Endothelial cell (in vitro differentiated cells): ENCODE measurements around the gene TMEM39B. TPM values are rescaled to one million over a fixed set of nuclear protein-coding genes. Genes with fewer than 3 reads are reported as not detected.

ENCODE experiments used
- DNase-seq: peaks from one replicate; pipeline ENCODE4 v3.0.0; 2021; ENCODE audit warnings: low spot score
- H3K27ac Mint-ChIP-seq: one replicate; pipeline ENCODE4 v1.8.0; 2021; ENCODE audit warnings: mixed read lengths, inconsistent platforms; ENCODE audit not compliant: unreplicated experiment
- H3K27me3 Mint-ChIP-seq: one replicate; pipeline ENCODE4 v1.8.0; 2021; ENCODE audit warnings: mild to moderate bottlenecking, moderate library complexity, mixed read lengths, inconsistent platforms; ENCODE audit not compliant: unreplicated experiment
- H3K36me3 Mint-ChIP-seq: one replicate; pipeline ENCODE4 v1.8.0; 2021; ENCODE audit warnings: mild to moderate bottlenecking, low read depth, mixed read lengths, inconsistent platforms; ENCODE audit not compliant: unreplicated experiment
- H3K4me1 Mint-ChIP-seq: one replicate; pipeline ENCODE4 v1.8.0; 2021; ENCODE audit warnings: mild to moderate bottlenecking, mixed read lengths, inconsistent platforms; ENCODE audit not compliant: unreplicated experiment
- H3K4me3 Mint-ChIP-seq: one replicate; pipeline ENCODE4 v1.8.0; 2021; ENCODE audit warnings: mild to moderate bottlenecking, mixed read lengths, inconsistent platforms; ENCODE audit not compliant: unreplicated experiment
- H3K9me3 Mint-ChIP-seq: one replicate; pipeline ENCODE4 v1.8.0; 2021; ENCODE audit warnings: mixed read lengths, inconsistent platforms; ENCODE audit not compliant: unreplicated experiment
- CTCF ChIP-seq: fragments of 200-600 bp; sonication (generic); IDR thresholded peaks from one replicate; pipeline ENCODE4 v1.5.0; 2021; ENCODE audit warnings: antibody characterized with exemption; ENCODE audit not compliant: unreplicated experiment
- microRNA-seq: library from miRNA; unstranded; fragments of <30 nt; microRNA quantifications from one replicate; pipeline ENCODE4, GENCODE V29; 2020; ENCODE audit not compliant: unreplicated experiment
- total RNA-seq: library from RNA; stranded (reverse); fragmentation: NEBNext Ultra II Directional; extraction: Animal tissue kit (Norgen Biotek cat#: 25700); gene quantifications from one replicate; pipeline ENCODE4 v1.2.1, GENCODE V29; 2021; ENCODE audit not compliant: unreplicated experiment

Gene TMEM39B
- total RNA-seq, 1 donor from 2014 or later: 26.9 TPM

- Mint-ChIP-seq H3K36me3 (peaks cover 21% of the 10 kb centered on the region), H3K27me3 (no peaks in the 10 kb centered on the region), H3K9me3 (no peaks in the 10 kb centered on the region), H3K4me1 (peaks cover 2% of the 10 kb centered on the region), H3K27ac (peak overlapping the region; percentile 69), H3K4me3 (no peak overlapping the region)
- no peak for DNase-seq
- TF ChIP-seq CTCF: no peak
Measured at GRCh38 chr1:32151319-32151787, 78.6 kb downstream of the TMEM39B start.

Small RNA genes within 50 kb of the gene (microRNA-seq; reads per million reads assigned to microRNA genes)
- gene MIR5585: not detected

Other genes starting within 250 kb of the TMEM39B start
- 162 TPM for gene PTP4A2, start 134.6 kb upstream of the TMEM39B start, total RNA-seq
- 203 TPM for gene KHDRBS1, start 59.1 kb upstream of the TMEM39B start, total RNA-seq
- gene KPNA6, start 35.1 kb downstream of the TMEM39B start, total RNA-seq: 95.3 TPM
- 65.3 TPM for gene TXLNA, start 106.7 kb downstream of the TMEM39B start, total RNA-seq
- gene CCDC28B, start 127.7 kb downstream of the TMEM39B start, total RNA-seq: 22.9 TPM
- 1.9 TPM for gene IQCC, start 132.7 kb downstream of the TMEM39B start, total RNA-seq
- gene DCDC2B, start 136.2 kb downstream of the TMEM39B start, total RNA-seq: not detected
- 23.2 TPM for gene TMEM234, start 149.4 kb downstream of the TMEM39B start, total RNA-seq
- 174 TPM for gene EIF3I, start 149.5 kb downstream of the TMEM39B start, total RNA-seq
- gene FAM167B, start 174.3 kb downstream of the TMEM39B start, total RNA-seq: 1.4 TPM
- gene LCK, start 178.3 kb downstream of the TMEM39B start, total RNA-seq: 1.1 TPM
- 143 TPM for gene HDAC1, start 219.1 kb downstream of the TMEM39B start, total RNA-seq